ENCODE data around the gene DHRSX.

DNA sequence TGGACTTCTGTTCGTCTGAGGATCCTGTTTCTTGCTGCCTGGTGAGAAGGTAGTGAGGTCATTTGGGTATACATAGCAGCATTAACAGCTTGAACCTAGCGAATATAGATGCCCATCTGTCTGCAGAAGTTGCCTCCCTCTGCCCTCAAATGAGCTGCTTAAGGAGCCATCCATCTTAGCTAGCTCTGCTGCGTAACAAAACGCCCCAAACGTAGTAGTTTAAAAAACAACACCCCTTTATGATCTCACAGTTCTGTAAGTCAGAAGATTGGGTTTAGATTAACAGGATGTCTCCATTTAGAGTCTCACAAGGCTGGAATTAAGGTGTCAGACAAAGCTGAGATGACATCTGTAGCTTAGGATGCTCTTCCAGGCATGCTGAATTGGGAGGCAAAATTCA, 185.3 kb downstream of the DHRSX start:
- TF ChIP-seq, protein P1, sequence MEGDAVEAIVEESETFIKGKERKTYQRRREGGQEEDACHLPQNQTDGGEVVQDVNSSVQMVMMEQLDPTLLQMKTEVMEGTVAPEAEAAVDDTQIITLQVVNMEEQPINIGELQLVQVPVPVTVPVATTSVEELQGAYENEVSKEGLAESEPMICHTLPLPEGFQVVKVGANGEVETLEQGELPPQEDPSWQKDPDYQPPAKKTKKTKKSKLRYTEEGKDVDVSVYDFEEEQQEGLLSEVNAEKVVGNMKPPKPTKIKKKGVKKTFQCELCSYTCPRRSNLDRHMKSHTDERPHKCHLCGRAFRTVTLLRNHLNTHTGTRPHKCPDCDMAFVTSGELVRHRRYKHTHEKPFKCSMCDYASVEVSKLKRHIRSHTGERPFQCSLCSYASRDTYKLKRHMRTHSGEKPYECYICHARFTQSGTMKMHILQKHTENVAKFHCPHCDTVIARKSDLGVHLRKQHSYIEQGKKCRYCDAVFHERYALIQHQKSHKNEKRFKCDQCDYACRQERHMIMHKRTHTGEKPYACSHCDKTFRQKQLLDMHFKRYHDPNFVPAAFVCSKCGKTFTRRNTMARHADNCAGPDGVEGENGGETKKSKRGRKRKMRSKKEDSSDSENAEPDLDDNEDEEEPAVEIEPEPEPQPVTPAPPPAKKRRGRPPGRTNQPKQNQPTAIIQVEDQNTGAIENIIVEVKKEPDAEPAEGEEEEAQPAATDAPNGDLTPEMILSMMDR (IDR thresholded peaks at IDR 0.05), result no peak
- no peak for TF ChIP-seq POLR2A (IDR thresholded peaks at IDR 0.05)

Measured in testis (tissue), 2 donors.